GM18499 (cell line): ENCODE data around the gene CACNB3.
A peak's percentile ranks its signal among the peaks of the same experiment; 100 is the strongest.
"Not testable (repeated sequence)": the region's sequence is repeated elsewhere in the genome, so short reads cannot be mapped to it uniquely, and the experiment has no call there.

Experiments
- ATAC-seq: cut with Tn5 transposase; IDR thresholded peaks from one replicate; pipeline ENCODE4 v1.9.1; 2021; ENCODE audit warnings: moderate number of reproducible peaks; ENCODE audit not compliant: insufficient read depth, unreplicated experiment

The CACNB3 gene

DNA sequence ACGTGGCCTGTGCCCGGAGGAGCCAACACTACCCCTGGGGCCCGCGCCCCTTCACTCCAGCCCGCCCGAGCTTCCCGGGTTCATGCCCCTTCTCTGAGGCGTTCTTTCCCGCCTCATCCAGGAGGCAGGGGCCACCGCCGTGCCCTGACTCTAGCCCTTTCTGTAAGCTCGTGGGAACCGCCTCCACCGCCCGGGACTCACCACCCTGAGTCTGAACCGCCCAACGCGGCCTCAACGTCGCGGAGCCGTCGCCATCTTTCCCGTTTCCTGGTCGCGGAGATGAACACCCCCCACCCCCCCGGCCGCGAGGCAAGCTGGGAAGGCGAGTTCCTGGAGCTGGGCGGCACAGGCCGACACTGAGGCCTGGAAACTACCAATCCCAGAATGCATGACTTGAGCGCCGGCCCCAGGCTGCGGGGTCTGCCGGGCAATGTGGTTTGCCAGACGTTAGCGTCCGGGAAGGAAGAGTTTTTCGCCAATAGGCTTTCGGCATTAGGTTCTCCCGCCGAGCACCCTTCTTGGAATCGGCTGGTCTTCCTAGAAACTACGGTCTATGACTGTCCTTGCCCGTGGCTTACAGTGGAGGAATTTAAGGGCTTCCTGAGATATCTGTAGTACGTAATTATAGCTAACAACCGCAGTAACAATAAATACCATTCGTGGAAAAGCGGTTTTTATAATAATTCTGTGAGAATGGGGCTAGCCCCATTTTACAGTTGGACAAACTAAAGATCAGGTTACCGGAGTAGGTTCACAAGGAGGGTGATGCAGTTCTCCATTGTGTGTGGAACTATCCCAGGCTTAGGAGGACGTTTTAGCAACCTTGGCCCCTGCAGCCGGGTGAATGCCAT is 33.8 kb downstream of the CACNB3 start, which contains the start of gene DDX23:
DDX23 (minus strand) TSS at position 281 of the 851 bp plus-strand sequence. CDS start 6,381 bp downstream, outside the sequence.
- peak; percentile 62 for ATAC-seq

GRCh38 chr12:48852734-48853688 is 34.7 kb downstream of the CACNB3 start:
- no peak for ATAC-seq

DNA sequence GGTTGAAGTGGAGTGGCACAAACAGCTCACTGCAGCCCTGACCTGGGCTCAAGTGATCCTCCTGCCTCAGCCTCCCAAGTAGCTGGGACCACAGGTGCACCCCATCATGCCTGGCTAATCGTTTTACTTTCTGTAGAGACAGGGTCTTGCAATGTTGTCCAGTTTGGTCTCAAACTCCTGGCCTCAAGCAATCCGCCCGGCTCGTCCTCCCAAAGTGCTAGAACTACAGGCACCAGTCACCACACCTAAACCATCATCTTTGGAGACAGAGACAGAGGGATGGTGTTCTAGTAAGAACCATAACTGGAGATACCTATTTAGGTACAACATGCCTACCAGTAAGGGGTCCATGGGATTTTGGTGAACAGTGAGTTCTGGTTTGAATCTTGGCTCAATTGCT is 36.2 kb downstream of the CACNB3 start:
- no peak for ATAC-seq

DNA sequence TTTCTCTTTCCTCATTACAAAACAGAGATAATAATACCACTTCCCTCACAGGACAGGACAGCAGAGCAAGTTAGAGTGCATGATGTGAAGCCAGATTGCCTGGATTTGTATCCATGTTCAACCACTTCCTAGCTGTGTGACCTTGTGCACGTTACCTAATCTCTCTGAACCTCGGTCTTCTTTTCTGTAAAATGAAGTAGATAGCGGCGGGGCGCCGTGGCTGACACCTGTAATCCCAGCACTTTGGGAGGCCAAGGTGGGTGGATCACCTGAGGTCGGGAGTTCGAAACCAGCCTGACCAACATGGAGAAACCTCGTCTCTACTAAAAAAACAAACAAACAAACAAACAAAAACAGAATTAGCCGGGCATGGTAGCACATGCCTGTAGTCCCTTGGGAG is 36.6 kb downstream of the CACNB3 start:
- ATAC-seq, result not testable (repeated sequence)

DNA sequence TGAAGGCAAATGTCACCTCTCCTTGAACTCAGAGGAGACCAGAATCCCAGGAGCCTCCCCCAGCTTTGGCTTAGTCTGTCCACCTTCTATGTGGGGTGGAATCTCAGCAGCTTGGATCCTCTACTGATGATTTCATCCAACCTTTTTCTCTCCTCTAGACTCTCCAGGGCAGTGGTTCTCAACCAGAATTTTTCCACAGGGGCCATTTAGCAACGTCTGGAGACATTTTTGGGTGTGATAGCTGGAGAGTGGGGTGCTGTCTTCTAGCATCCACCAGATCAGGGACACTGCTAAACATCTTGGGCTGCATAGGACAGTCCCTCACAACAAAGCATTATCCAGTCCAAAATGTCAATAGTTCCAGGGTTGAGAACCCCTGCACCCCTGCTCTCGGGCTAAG is 38.1 kb downstream of the CACNB3 start:
- no peak for ATAC-seq

DNA sequence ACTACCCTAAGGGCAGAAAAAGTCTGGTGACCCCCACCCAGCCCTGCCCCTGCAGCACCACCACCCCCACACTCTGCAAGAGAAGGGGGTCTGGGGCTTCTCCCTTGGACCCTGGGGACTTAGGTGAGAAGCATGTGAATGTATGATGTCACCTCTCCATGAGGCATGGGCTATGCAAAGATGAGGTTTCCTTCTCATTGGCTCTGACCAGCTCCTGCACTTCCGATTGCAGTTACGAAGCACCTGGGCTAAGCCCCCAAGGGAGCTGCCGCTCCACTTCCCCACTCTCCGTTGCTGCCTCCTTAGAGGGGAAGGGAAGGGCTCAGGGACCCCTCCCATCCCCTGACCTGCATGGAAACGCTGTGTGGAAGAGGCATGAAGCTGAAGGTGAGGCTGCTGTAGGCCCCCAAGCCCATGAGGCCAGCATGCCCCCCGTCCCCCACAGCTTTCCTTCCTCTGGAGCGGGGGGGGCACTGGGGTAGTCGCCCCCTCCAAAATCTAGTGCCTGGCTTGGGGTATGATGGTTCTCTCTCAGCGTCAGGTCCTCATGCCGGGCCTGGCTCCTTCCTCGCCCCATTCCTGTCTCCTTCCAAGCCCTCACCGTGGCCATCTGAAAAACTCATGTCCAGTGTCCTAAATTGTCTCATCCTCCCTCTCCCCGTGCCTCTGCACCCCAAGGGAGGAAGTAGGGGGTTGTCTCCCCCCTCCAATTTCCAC is 39.1 kb downstream of the CACNB3 start:
- no peak for ATAC-seq

- no peak for ATAC-seq
Measured at GRCh38 chr12:48858043-48858442, 39.7 kb downstream of the CACNB3 start.

DNA sequence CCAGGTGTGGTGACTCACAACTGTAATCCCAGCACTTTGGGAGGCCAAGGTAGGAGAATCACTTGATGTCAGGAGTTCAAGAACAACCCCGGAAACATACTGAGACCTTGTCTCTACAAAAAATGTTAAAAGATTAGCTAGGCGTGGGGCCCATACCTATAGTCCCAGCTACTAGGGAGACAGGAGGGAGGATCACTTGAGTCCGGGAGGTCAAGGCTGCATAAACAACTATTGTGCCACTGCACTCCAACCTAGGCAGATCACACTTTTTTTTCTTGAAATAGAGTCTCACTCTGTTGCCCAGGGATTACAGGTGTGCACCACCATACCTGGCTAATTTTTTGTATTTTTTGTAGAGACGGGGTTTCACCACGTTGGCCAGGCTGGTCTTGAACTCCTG is 41.3 kb downstream of the CACNB3 start:
- no peak for ATAC-seq

DNA sequence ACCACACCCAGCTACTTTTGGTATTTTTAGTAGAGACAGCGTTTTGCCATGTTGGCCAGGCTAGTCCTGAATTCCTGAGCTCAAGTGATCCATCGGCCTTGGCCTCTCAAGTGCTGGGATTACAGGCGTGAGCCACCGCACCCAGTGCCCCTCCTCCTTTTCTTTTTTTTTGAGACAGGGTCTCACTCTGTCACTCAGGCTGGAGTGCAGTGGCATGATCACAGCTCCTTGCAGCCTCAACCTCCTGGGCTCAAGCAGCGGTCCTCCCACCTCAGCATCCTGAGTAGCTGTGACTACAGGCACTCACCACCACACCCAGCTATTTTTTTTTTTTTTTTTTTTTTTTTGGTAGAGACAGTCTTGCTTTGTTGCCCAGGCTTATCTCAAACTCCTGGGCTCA is 41.9 kb downstream of the CACNB3 start:
- ATAC-seq, result not testable (repeated sequence)

DNA sequence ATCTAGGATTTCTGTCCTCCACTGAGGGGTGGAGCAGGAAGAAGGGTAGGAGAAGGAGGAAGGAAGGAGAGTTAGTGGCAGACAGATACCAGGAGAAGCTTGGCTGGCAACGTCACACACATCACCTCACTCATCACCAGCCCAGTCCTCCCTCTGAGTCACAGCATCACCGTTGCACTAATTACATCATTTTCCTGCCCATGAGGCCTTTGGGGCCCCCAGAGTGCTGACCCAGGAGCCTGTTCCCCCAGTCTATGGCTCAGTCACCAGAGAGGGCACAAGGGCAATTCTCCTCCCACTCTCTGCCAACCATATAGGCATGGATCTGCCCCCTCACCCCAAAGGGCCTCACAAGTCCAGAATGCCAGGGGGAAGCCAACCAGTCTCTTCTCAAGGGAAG is 42.8 kb downstream of the CACNB3 start:
- ATAC-seq, result no peak

GRCh38 chr12:48862760-48863159 is 44.5 kb downstream of the CACNB3 start:
- no peak for ATAC-seq

- no peak for ATAC-seq
Measured at GRCh38 chr12:48863291-48863690, 45.0 kb downstream of the CACNB3 start.

DNA sequence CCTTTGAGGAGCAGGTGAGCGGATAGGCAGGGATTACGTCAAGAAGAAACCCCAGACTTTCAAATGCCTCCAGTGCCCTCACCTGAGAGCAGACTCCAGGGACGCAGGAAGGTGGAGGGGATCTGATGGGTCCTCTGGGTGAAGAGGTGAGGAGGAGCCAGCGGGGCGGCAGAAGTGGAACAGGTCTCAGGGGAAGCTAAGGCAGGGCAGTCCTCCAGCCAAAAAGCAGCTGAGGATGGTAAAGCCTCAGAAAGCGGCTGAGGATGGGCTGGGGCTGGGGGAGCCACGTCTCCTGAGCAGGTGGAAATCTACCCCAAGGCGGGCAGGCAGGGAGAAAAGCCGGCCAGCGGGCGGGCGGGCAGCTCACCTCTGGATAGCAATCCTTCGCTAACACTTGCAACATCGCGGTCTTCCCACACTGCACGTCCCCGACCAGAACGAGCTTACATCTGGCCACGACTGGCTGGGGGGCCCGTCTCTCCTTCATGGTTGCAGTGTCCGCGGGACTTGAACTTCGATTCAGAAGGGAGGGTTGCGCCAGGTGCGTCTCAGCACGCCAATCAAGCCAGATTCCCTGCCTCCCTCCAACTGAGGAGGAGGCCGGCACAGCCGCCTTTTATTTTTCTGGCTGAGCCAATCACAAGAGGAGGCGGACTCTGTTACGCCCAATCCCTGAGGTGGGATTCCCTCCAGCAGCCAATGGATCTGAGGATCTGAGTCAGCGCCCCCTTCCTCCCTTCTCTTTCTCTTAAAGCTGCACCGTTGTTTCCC is 47.2 kb downstream of the CACNB3 start, which contains the start of gene RND1:
RND1 (minus strand) TSS at position 590 of the 771 bp plus-strand sequence; CDS start at position 487, 103 bp downstream.
- ATAC-seq, result peak; percentile 73

DNA sequence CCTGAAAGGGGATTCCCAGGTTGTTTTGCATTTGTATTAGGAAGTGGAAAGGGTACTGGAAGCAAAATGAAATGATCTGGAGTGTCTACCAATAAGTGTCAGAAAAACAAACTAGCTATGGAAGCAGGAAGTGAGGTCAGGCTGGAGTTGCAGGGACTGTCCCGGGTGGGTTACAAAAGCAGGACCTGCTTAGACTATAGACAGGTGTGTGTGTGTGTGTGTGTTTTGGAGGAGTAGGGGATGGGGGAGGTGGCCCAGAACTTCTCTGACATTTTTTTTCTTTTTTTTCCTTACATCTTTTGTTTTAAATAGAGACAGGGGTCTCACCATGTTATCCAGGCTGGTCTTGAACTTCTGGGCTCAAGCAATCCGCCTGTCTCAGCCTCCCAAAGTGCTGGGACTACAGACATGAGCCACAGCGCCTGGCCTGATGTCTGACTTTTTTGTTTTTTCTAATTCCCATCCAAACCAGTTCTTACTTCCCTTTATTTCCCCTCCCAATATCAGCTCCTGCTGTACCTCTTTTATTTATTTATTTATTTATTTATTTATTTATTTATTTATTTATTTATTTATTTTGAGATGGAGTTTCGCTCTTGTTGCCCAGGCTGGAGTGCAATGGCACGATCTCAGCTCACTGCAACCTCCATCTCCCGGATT is 47.9 kb downstream of the CACNB3 start:
- no peak for ATAC-seq

GRCh38 chr12:48868451-48868850 is 50.2 kb downstream of the CACNB3 start:
- no peak for ATAC-seq

- no peak for ATAC-seq
Measured at GRCh38 chr12:48869191-48869590, 50.9 kb downstream of the CACNB3 start.

GRCh38 chr12:48873096-48873495 is 54.8 kb downstream of the CACNB3 start:
- no peak for ATAC-seq

GRCh38 chr12:48873534-48873933 is 55.2 kb downstream of the CACNB3 start:
- ATAC-seq, result not testable (repeated sequence)

DNA sequence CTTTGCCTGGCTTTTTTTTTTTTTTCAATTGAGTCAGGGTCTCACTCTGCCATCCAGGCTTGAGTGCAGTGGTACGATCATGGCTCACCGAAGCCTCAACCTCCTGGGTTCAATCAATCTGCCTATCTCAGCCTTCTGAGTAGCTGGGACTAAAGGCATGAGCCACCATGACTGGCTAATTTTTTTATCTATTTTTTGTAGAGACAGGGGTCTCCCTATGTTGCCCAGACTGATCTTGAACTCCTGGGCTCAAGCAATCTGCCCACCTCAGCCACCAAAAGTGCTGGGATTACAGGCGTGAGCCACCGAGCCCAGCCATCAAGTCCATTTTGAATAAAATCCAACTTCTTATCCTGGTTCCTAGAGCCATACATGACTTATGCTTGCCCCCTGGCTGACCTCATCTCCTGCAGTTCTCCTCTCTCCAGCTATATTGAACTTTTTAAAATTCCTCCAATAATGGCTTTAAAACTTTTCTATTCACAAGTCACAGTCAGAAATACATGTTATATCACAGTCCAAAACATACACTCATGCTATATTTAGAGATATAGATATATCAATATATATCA is 57.7 kb downstream of the CACNB3 start:
- ATAC-seq, result no peak
